HEK293 (cell line): Measurements from ENCODE around the gene METTL22.

Source experiments
- CTCF ChIA-PET: fragments of 350-600 bp; formaldehyde crosslinking; extraction: SDS; loops from one replicate; lab custom pipeline; 2021; ENCODE audit warnings: antibody characterized with exemption; lab: Yijun Ruan, JAX
- POLR2A ChIA-PET: fragments of 300-600 bp; formaldehyde crosslinking; extraction: SDS; loops from one replicate; lab custom pipeline; 2020; ENCODE audit warnings: antibody characterized with exemption, inconsistent platforms; lab: Yijun Ruan, JAX
- H3K27ac ChIP-seq: fragments of 200-500 bp; sonication (Bioruptor generic); 2 replicates; pipeline ENCODE4 v1.5.1; 2014; ENCODE audit warnings: low read depth, low read length, control low read depth, inconsistent platforms; ENCODE audit errors: extremely low read depth
- H3K36me3 ChIP-seq, 2 experiments: fragments of 200-500 bp in 1 of 2; sonication (Bioruptor generic) in 1 of 2; 1 replicate in 1 of 2; 2 replicates in 1 of 2; pipeline ENCODE4 v1.5.1; 2014 to 2017; ENCODE audit warnings: inconsistent platforms in 2 of 2, low read length in 2 of 2; ENCODE audit not compliant: control insufficient read depth in 2 of 2, insufficient read depth in 1 of 2
- H3K4me1 ChIP-seq: fragments of 200-500 bp; sonication (Bioruptor generic); 2 replicates; pipeline ENCODE4 v1.5.1; 2014; ENCODE audit warnings: mild to moderate bottlenecking, low read length, inconsistent platforms; ENCODE audit not compliant: control insufficient read depth, insufficient read depth
- H3K4me3 ChIP-seq: 2 replicates; pipeline ENCODE4 v1.5.1; 2011; ENCODE audit warnings: low read depth, mild to moderate bottlenecking, control low read depth, low read length, moderate library complexity
- H3K9me3 ChIP-seq: fragments of 200-500 bp; sonication (Bioruptor generic); 2 replicates; pipeline ENCODE4 v1.5.1; 2014; ENCODE audit warnings: low read depth, low read length, inconsistent platforms; ENCODE audit not compliant: control insufficient read depth, insufficient read depth
- KLF9 ChIP-seq: fragments of 450-650 bp; formaldehyde crosslinking; IDR thresholded peaks from 2 replicates; pipeline ENCODE4 v1.5.1; 2016; ENCODE audit warnings: missing biosample characterization, missing genetic modification characterization, low read depth
- PRDM1 ChIP-seq: fragments of 450-650 bp; formaldehyde crosslinking; IDR thresholded peaks from 2 replicates; pipeline ENCODE4; 2016; ENCODE audit warnings: missing biosample characterization, missing genetic modification characterization
- PRDM10 ChIP-seq: fragments of 450-650 bp; formaldehyde crosslinking; IDR thresholded peaks from 2 replicates; pipeline ENCODE4 v1.5.1; 2016; ENCODE audit warnings: missing biosample characterization, missing genetic modification characterization
- SALL2 ChIP-seq: fragments of 450-650 bp; formaldehyde crosslinking; IDR thresholded peaks from 2 replicates; pipeline ENCODE4 v1.5.0; 2017; ENCODE audit warnings: missing biosample characterization, mild to moderate bottlenecking, missing genetic modification characterization, borderline replicate concordance
- SCRT1 ChIP-seq: fragments of 450-650 bp; formaldehyde crosslinking; IDR thresholded peaks from 2 replicates; pipeline ENCODE4 v1.5.1; 2016; ENCODE audit warnings: missing biosample characterization, missing genetic modification characterization, borderline replicate concordance
- SP7 ChIP-seq: fragments of 450-650 bp; formaldehyde crosslinking; IDR thresholded peaks from 2 replicates; pipeline ENCODE4 v1.5.1; 2016; ENCODE audit warnings: missing biosample characterization, missing genetic modification characterization
- TSHZ1 ChIP-seq: fragments of 450-650 bp; formaldehyde crosslinking; IDR thresholded peaks from 2 replicates; pipeline ENCODE4 v1.5.1; 2016; ENCODE audit warnings: missing biosample characterization, missing genetic modification characterization, borderline replicate concordance
- ZBTB48 ChIP-seq: fragments of 450-650 bp; formaldehyde crosslinking; IDR thresholded peaks from 2 replicates; pipeline ENCODE4 v1.5.1; 2016; ENCODE audit warnings: missing biosample characterization, missing genetic modification characterization
- ZNF121 ChIP-seq: fragments of 450-650 bp; formaldehyde crosslinking; IDR thresholded peaks from 2 replicates; pipeline ENCODE4 v1.5.1; 2016; ENCODE audit warnings: missing biosample characterization, missing genetic modification characterization
- ZNF138 ChIP-seq: fragments of 450-650 bp; formaldehyde crosslinking; IDR thresholded peaks from 2 replicates; pipeline ENCODE4 v1.5.1; 2016; ENCODE audit warnings: missing biosample characterization, missing genetic modification characterization, borderline replicate concordance
- ZNF157 ChIP-seq: fragments of 450-650 bp; formaldehyde crosslinking; IDR thresholded peaks from 2 replicates; pipeline ENCODE4 v1.5.1; 2016; ENCODE audit warnings: missing biosample characterization, missing genetic modification characterization
- ZNF311 ChIP-seq: fragments of 450-650 bp; formaldehyde crosslinking; IDR thresholded peaks from 2 replicates; pipeline ENCODE4 v1.5.1; 2017; ENCODE audit warnings: missing biosample characterization, missing genetic modification characterization, borderline replicate concordance
- ZNF350 ChIP-seq: fragments of 450-650 bp; formaldehyde crosslinking; IDR thresholded peaks from 2 replicates; pipeline ENCODE4 v1.5.0; 2017; ENCODE audit warnings: missing biosample characterization, mild to moderate bottlenecking, missing genetic modification characterization
- ZNF391 ChIP-seq: fragments of 450-650 bp; formaldehyde crosslinking; IDR thresholded peaks from 2 replicates; pipeline ENCODE4 v1.5.1; 2016; ENCODE audit warnings: low read depth, missing biosample characterization, missing genetic modification characterization, borderline replicate concordance
- ZNF404 ChIP-seq: fragments of 450-650 bp; formaldehyde crosslinking; IDR thresholded peaks from 2 replicates; pipeline ENCODE4 v1.5.1; 2017; ENCODE audit warnings: missing biosample characterization, missing genetic modification characterization
- ZNF488 ChIP-seq: fragments of 450-650 bp; formaldehyde crosslinking; IDR thresholded peaks from 2 replicates; pipeline ENCODE4 v1.5.1; 2016; ENCODE audit warnings: missing biosample characterization, missing genetic modification characterization
- ZNF561 ChIP-seq: fragments of 450-650 bp; IDR thresholded peaks from 2 replicates; pipeline ENCODE4 v1.5.1; 2018; ENCODE audit warnings: missing biosample characterization, missing genetic modification characterization, borderline replicate concordance
- ZNF596 ChIP-seq: fragments of 450-650 bp; IDR thresholded peaks from 2 replicates; pipeline ENCODE4 v1.5.0; 2018; ENCODE audit warnings: missing biosample characterization, mild to moderate bottlenecking, missing genetic modification characterization, moderate library complexity
- ZNF701 ChIP-seq: fragments of 450-650 bp; formaldehyde crosslinking; IDR thresholded peaks from 2 replicates; pipeline ENCODE4 v1.5.1; 2016; ENCODE audit warnings: missing biosample characterization, missing genetic modification characterization

METTL22 gene

GRCh38 chr16:8572063-8572918 lies 49.2 kb upstream of the METTL22 start:
- POLR2A ChIA-PET: no interaction called here
- Histone ChIP-seq H3K9me3 (no peaks in the 10 kb centered on the region), H3K36me3 (no peaks in the 10 kb centered on the region), H3K4me1 (no peaks in the 10 kb centered on the region), H3K27ac (no peak overlapping the region), H3K4me3 (no peak overlapping the region)
- no peak for TF ChIP-seq ZNF311
- no peak for TF ChIP-seq ZNF121 (tag by site-specific recombination)
- no peak for TF ChIP-seq ZNF138 (tag by site-specific recombination)
- TF ChIP-seq SCRT1: no peak
- no peak for TF ChIP-seq ZNF561
- no peak for TF ChIP-seq TSHZ1 (tag by site-specific recombination)
- no peak for TF ChIP-seq KLF9
- no peak for TF ChIP-seq ZNF350 (tag by site-specific recombination)
- no peak for TF ChIP-seq ZNF404 (tag by site-specific recombination)
- TF ChIP-seq ZBTB48 (tag by site-specific recombination): no peak
- no peak for TF ChIP-seq ZNF701 (tag by site-specific recombination)
- no peak for TF ChIP-seq ZNF391 (tag by site-specific recombination)
- TF ChIP-seq ZNF157 (tag by site-specific recombination): no peak
- no peak for TF ChIP-seq ZNF596 (tag by site-specific recombination)
- TF ChIP-seq PRDM10 (tag by site-specific recombination): no peak
- TF ChIP-seq SALL2: no peak
- TF ChIP-seq PRDM1 (tag by site-specific recombination): no peak
- no peak for TF ChIP-seq SP7 (tag by site-specific recombination)
- TF ChIP-seq ZNF488 (tag by site-specific recombination): no peak
- CTCF ChIA-PET: interaction anchor here (0.7 to 2.0 kb wide), 9 partner anchors 12 to 220 kb away, joined by 3 to 13 read pairs (median 3); no protein-coding TSS in a partner anchor
